NCI-H526 treated with DMSO at 0.1 percent for 48 hours (cell line): ENCODE data around the gene RFTN1.
"Not testable (repeated sequence)": the region's sequence is repeated elsewhere in the genome, so short reads cannot be mapped to it uniquely, and the experiment has no call there.

Source experiments
- DNase-seq: peaks from one replicate; lab custom pipeline; 2025; lab: John Stamatoyannopoulos, UW

RFTN1 gene

DNA sequence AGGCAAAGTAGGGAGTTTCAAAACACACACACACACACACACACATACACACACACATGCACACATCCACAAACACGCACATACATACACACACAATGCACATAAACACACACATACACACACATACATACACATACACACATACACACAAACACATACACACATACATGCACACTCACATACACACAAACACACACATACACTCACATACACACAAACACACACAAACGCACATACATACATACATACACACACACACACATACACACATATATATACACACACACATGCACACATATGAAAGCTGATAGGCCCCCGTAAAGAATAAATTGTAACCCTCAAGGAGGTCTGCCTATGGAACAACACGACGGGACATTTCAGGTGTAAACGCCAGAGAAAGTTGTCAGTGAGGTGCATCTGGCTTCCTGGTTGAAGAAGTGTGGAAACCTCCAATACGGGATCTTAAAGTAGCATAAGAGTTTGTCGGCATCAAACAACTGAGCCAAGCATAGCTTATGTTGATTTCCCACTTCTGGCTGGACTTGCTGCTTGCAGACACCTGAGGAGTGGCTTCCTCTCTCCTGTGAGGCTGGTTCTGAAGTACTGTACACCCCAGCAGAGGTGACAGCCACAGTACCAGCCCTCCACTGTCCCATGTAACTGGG lies 5.8 kb downstream of the RFTN1 start:
- DNase-seq = no peak

DNA sequence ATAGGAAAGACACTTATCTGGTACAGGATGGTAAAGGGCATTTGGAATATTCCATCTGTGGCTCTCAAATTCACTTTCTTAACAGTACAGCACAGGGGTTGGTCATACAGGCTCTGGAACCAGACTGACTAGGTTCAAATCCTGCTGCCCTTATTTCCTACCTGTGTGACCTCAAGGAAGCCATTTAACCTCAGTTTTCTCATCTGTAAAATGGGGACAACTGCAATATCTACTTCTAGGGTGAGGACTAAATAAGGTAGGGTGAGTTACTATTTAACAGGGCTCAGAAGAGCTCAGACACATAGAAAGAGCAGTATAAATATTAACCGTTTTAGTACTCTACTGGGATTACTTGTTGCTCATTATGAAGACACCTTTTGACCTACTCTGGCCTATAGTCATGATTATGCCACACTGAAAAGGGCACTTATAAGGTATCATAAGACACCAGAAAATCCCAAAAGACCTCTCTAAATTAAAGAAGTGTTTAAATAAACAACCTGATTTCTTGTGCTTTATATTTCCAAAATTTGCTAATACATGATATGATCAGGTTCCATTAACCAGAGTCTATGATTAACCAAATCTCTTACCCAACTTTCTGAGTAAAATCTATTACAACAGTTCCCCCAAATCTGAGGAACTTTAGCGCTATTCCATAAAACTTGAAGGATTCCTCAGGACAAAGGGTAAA lies 6.5 kb downstream of the RFTN1 start:
- DNase-seq = no peak

DNA sequence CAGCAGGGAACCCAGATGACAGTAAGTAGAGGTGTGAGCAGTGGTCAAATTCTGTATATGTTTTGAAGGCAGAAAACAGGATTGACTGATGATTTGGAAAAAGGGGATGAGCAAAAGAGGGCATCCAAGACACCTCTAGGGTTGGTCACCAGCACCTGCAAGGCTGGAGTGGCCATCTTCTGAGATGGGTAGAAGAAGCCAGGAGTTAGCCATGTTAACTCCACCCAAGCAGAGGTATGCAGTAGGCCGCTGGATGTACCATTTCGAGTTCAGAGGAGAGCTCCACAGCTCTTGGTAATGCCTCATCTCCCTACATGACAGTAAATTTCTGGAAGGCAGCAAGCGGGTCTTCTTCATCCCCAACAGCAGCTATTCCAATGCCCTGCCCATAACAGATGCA lies 7.0 kb downstream of the RFTN1 start:
- DNase-seq = no peak

DNA sequence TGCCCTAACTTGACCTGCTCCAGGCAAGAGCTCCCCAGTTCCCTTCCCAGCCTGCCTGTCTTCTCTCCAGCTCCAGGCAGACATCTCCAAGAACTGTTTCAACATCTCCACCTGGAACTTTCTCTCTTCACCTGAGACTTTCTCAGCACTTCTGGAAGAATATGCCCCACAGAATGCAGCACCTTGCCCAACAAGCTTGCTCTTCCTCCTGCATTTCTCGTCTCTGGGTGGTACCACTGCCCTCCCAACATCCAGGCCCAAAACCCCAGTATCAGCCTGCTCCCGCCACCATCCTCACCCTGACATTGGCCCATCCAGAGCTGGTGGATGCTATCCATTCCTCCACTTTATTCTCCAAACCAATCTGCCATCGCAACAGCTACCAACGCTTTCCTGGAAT lies 8.8 kb downstream of the RFTN1 start:
- DNase-seq = no peak

DNA sequence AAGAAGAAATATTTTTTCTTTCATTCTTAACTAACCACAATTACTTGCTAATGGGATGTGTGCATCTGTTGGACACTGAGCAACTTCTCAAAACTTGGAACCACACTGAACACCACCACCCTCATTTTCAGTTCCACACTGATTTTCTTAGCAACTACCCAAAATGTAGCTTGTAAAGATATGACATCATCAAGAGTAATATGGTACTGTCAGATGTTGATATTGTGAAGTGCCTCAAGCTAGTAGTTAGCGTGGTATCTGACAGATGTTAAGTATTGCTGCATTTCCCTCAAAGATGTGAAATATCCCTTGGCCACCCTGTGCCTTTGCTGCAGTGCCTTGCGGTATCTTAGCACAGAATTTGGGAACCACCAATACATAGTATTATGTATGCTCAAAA lies 9.3 kb downstream of the RFTN1 start:
- no peak for DNase-seq

DNA sequence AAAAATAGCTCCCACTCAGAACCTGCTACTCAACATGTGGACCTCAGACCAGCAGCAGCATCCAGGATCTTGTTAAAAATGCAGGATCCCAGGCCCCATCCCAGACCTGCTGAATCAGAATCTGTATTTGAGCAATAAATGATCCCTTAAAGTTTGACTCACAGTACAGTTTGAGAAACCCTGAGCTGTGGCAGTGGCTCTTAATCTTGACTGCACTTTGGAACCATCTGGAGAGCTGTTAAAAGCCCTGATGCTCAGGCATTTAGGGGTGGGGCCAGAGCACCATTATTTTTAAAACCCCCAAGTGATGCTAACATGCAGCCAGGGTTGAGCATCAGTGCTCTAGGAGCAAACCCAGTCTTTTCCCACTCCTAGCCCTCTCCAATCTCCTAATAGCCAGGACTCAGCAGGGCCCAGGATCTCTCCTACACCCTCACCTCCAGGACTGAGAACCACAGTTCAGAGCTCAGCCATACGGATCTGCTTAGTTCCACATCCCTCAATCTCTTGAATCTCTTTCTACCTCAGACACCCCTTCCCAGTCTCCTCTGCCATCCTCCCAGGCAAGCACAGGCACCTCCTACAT lies 10.2 kb downstream of the RFTN1 start:
- no peak for DNase-seq

DNA sequence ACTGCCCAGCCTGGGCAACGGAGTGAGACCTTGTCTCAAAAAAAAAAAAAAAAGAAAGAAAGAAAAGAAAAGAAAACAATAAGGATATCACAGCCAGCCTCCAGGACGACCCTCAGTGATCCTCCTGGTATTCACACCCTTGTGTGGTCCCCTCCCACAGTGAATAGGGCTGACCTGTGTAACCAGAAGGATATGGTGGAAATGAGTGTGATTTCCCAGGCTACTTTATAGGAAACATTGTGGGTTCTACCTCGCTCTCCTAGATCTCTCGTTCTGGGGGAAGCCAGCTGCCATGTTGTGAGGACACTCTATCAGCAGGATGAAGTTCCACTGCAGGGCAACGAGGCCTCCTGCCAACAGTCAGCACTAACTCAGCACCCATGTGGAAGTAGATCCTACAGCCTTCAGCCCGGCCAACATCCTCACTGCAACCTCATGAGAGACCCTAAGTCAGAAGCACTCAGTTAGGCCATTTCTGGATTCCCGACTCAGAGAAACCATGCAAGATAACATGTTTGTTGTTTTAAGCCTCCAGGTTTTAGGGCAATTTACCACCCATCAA lies 11.1 kb downstream of the RFTN1 start:
- DNase-seq = no peak

DNA sequence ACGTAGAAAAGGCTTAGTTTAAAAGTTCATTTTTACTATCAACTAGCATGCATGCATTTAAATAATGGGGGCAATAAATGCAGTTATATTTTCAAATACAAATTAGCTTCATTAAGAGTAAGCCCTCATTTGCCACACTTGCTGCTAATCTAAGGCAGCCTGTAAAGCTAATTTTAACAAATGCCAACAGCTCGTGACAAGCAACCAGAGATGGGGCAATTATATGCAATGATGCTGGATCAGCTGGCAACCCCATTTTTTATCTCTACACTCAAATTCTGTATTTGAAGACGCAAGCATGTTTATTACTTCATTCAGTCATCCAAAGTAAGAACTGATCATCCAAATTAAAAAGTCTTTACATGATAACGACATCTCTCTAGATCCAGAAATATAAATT lies 12.1 kb downstream of the RFTN1 start:
- no peak for DNase-seq

DNA sequence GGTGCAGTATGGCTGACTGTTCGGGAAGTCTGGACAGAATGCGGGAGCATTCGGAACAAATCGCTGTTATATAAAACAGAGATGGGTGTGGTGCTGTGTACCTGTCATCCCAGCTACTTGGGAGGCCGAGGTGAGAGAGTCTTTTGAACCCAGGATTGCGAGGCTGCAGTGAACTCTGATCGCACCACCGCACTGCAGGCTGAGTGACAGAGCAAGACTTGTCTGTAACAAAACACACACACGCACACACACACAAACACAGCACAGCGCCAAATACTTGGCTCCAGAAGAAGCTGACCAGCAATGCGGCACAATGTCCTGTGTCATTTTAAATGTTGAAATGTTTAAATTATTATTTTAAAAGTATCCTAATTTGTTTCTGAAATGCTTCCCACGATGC lies 12.6 kb downstream of the RFTN1 start:
- no peak for DNase-seq

DNA sequence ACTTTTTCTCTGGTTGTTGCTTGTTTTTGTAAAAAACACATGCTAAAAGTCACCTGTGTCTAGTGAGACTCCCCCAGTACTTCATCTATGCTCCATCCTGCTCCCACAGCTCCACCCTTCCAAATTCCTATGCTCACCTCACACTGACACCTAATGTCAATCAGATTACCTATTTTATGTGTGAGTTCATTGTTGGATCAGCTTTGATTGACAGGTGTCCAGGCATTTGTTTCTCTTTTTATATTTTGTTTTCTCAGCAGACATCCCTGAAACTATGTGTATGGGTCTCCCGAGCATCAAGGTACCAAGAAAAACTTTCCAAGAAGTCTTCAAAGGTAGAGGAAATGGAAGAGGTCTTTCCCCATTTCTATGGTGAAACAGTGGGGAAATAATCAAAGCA lies 13.4 kb downstream of the RFTN1 start:
- DNase-seq = no peak

DNA sequence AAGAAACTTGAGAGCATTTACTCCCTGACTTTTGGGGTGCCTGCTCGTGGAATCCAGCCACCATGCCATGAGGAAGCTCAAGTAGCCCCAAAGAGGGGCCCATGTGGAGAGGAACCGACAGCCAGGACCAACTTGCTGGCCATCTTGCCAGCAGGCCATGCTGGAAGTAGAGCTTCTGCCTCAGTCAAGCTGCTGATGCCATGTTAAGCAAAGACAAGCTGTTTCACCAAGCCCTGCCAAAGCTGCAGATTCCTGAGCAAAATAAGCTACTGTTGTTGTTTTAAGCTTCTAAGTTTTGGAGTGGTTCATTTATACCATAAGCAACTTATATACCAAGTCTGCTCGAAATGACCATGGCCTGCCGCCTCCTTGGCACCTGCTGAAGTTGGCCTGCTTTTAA lies 14.1 kb downstream of the RFTN1 start:
- no peak for DNase-seq

DNA sequence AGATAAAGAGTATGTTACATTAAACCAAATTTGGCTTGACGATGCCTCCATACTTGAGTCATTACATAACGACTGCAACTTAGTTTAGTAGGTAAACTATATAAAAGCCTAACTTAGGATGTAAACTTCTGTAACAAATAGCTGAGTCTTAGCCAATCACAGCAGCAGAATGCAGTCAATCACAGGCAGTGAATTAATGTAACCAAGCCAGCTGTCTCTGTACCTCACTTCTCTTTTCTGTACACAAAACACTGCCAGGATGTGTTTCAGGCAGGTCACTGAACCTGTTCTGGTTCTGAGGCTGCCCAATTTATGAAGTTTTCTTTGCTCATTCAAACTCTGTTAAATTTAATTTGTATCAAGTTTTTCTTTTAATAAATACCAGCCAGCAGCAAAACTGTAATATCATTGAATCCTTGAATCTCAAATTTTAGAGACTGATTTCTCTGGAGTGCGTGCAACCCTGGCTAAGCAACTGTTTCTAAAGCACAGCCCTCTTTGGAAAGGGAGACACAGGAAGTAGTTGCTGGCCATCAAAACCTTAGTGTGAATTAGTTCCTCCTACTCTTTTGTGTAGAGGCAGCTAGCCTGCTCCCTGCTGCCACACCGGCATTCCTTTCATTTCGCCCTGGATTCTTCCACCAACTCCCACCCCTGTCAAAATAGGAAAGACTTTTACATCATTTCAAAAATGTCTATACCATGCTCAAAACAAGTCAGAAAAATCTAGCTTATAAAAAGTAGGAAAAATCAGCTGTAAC lies 15.2 kb downstream of the RFTN1 start:
- no peak for DNase-seq

DNA sequence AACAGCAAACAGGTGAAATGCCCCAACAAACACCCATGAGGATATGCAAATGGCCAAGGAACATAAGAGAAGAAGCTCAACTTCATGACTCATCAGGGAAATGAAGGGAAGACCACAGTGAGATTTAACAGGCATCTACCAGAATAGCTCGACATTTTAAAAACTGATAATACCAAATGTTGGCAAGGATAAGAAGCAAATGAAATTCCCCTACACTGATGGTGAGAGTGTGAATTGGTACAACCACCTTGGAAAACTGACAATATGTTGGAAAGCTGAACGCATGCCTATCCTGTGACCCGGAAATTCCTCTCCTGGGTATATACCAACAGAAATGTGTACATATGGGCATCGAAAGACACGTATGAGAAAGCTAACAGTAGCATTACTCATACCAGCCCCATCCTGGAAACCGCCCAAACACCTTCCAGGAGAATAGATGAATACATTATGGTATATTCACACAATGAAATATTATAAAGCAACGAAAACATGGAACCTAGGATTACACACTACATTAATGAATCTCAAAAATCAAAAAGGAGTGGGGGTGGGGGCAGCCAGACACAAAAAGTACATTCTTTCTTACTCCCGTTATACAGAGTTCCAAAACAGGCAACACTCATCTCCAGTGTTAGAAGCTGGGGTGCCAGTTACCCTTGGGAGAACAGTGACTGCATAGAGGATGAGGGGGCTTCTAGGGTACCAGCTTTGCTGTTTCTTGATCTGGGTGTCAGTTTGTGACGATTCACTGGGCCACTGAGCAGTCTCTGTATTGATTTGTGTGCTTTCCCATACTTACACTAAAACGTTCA lies 16.9 kb downstream of the RFTN1 start:
- DNase-seq = no peak

DNA sequence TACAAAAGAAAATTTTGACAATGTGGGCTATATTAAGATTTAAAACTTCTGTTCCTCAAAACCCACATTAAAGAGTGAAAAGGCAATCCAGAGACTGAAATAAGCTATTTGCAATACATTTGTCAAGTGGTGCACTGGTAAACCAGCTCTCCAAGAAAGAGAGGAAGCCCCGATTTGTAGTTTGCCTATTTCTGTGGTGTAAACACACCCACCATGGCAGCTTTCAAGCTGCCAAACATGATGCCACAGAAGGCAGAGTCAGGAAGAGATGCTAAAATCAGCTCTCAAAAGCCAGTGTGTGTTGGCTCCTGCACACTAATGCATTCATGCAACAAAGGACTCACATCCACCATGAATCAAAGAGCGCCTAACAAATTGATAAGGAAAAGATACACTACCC lies 17.5 kb downstream of the RFTN1 start:
- no peak for DNase-seq

DNA sequence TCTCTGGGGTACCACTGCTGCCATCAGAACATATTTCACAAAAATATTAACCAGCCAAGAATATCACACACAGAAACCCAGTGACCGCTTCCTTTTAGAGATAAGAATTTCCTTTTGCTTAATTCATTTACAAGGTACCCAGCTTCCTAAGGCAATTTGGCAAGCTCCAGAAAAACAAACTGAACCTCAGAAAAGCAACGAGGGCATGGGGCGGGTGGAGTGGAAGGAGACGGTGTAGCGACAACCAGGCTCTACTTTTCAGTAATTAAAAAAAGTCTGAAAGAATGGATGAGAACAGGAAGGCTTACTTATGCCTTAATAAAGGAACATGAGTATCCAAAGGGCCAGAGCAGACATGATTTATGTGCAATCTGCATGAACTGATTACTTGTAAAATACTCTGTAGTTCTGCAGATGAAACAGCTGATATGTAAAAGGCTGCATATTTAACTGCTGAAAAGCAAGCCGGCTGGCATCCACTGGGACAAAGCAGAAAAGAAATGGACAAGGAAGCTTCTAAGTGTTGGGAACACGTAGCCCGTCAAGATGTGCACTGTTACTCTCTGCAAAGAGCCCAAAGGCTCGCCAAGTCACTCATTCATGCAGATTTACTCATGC lies 18.6 kb downstream of the RFTN1 start:
- DNase-seq = no peak

DNA sequence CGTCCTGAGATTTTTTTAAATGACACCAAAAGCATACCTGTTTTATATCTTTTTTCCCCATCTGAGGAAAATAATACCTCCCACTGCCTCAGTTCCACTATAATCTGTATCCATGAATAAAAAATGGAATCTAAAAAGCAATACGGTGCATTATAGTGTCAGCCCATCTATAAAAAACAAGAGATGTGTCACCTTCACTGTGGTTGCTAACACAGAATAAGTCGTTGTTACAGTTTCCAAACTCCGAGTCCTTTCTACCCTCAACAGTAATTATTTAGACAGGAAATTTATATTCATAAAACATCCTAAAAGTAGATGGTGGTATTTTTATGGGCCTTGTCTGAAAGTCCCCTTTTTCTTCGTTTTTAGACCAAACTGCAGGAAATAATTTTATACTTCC lies 19.4 kb downstream of the RFTN1 start:
- DNase-seq = no peak

DNA sequence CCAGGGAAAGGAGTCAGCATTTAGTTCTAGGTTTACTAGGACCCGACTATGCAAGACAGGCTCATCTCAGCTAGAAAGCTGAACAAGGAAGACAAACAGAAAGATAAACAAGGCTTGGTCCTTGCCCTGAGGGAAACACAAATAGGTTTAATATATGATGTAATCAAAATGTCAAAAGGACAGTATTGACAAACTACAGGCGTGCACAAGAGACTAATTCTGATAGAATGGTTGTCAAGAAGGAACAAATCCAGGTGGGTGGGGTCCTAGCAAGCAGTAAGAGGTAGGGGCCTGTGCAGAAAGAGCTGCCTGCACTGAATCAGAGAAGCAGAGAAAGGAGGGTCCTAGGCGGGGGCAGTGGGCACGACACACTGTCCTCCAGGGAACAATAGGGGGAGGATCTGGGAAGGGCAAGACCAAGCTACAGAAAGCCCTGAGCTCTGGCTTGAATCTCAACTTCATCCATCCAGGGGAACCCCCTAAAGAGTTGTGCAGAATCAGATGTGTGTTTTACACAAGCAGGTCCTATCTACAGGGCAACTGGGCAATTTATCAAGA lies 23.4 kb downstream of the RFTN1 start:
- DNase-seq = no peak

DNA sequence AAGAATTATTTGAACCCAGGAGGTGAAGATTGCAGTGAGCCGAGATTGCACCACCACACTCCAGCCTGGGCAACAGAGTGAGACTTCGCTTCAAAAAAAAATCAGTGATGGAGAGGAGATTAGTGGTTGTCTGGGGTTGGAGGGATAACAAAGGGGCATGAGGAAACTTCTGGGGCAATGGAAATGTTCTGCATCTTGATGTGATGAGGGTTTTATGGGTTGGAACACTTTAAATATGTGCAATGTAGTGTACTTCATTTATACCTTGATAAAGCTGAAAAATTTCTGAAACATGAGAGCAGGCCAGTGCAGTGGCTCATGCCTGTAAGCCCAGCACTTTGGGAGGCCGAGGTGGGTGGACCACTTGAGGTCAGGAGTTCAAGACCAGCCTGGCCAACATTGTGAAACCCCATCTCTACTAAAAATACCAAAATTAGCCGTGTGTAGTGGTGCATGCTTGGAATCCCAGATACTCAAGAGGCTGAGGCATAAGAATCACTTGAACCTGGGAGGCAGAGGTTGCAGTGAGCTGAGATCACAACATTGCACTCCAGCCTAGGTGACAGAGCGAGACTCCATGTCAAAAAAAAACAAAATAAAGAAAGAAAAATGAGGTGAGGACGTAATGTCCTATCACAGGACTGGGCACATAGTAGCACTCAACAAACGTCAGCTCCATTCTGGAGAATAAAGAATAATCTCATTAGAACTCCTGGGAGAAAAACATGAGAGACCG lies 24.0 kb downstream of the RFTN1 start:
- not testable (repeated sequence) for DNase-seq

DNA sequence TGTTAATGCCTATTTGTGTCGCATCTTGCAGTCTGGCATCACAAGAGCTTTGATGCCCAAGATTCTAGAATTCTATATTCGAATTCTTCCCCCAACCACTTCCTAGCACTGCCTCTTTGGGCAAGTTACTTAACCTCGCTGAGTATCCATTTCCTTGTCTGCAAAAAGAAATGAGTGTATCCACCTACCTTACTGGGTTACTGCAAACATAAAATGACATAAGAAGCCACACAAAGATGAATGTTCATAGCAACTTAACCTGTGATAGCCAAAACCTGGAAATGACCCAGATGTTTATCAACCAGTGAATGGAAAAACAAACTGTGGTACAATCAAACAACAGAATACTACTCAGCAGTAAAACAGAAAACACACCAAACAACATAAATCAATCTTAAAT lies 24.9 kb downstream of the RFTN1 start:
- no peak for DNase-seq

DNA sequence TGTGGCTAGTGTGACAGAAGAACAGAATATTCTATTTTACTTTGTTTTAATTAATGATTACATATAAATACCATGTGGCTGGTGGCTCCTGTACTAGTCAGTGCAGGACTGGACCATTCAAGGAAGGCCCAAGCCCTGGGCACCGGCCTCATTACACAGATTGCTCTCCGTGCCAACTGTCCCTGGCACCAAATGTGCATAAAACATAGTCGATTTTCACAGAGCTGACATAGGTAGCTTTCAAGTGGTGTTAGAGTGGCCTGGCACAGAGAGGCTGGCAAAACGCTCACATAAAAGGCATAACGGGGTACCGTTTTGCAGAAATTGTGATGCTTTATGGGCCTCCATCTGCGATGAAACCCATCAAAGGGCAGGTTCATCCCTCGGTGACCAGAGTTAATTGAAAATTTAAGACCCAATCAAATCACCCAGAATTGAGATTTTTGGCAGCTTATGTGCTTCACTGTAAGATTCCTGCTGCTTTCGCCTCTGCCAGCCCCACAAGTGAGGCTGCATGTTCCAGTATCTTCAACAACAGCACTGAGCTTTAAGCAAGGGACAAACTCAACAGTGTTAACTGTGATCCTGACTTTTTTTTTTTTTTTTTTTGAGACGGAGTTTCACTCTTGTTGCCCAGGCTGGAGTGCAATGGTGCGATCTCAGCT lies 25.9 kb downstream of the RFTN1 start:
- no peak for DNase-seq
